HL-60/S4 treated with phorbol 12-myristate 13-acetate at 8.2 ng/mL for 4 days and 3 days (cell line): ENCODE results near the gene NPEPL1.

Source experiments
- in situ Hi-C: fragments of 300-500 bp; cut with MboI; formaldehyde crosslinking; loops from 2 replicates; pipeline ENCODE4 v1.15.0; 2022; ENCODE audit warnings: low sequenced_read_pairs

The NPEPL1 gene

GRCh38 chr20:58682656-58683531 is 9.7 kb upstream of the NPEPL1 start:
- in situ Hi-C loops, result no loop called here

- in situ Hi-C loops, result no loop called here
Observed at GRCh38 chr20:58684291-58684690, 8.3 kb upstream of the NPEPL1 start.

- in situ Hi-C loops, result no loop called here
Observed at GRCh38 chr20:58685988-58686387, 6.6 kb upstream of the NPEPL1 start.

DNA sequence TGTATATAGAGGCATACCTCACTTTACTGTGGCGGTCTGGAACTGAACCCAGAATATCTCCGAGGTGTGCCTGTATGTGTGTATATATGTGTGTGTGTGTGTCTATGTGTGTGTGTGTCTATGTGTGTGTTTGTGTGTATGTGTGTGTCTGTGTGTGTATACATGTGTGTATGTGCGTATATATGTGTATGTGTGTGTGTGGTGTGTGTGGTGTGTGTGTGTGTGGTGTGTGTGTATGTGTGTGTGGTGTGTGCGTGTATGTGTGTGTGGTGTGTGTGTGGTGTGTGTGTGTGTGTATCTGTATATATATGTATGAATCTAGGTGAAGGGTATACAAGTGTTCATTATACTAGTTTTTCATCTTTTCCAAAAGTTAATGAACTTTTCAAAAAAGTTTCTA is 4.2 kb upstream of the NPEPL1 start:
- in situ Hi-C loops, result no loop called here

- in situ Hi-C loops, result no loop called here
Observed at GRCh38 chr20:58688840-58689239, 3.8 kb upstream of the NPEPL1 start.

DNA sequence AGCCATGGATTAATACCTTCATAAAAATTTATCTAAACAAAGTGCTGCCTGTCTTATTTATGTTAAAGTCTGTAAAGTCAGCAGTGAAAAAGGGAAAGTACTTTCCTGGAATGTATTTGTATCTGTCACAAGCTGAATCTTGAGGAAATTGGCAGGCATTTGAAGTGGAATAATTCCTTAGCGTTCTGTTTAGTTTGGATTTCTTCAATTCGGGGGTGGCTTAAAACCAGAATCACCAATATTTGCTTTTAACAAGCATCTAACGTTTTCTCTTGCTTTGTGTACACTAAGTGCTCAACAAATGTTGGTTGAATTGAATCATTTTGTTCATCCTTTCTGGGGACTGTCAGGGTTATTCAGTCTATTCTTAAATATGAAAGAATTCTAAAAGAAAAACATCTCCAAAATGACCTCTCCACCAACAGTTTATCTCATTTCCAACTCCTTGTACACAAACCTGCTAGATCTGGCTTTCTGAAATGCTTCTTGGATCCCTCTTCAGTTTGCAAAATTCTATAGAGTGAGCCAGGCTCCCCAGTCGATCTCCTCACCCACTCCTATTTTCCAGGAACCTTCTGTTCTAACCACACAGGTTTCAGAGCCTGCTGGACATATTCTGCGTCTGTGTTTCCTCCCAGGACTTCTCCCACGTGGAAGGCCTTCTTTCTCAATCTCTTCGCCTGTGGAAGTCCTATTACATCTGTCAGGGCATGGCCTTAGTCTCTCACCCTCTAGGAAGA is 2.0 kb upstream of the NPEPL1 start:
- in situ Hi-C loops, result no loop called here

DNA sequence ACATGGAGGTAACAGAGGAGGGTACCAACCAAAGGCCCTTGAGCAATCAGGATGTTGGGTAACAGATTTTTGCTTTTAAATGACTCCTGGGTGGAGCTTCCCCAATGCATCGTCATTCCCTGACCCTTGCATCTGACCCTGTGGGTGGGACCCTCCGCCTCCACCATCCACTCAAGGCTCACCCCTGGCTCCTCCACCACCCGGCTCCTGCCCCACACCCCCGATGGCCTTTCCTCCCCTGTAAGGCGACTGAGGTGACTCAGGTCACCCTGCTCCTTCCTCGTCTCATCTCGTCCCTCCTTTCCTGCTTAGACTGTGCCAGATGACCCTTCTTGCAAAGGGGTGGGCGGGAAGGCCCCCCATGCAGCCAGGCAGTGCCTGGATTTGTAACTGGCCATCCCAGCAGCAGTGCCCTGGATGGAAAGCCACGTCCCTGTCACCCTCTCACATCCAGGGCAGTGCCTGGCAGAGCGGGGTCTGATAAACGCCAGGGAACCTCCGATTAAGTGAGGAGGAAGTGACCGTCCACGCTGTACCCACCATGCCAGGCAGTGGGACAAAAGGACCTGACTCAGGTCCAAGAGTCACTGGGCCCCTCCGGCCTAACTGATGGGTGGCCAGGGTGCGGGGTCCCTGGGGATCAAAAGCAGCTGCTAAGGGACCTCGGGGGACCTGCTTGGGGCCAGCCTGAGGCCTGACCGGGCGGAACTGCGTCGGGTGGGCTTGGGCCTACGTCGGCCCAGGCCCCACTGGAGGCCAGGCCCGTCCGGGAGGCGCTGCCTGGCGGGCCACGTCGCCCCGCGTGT is 624 bp upstream of the NPEPL1 start:
- in situ Hi-C loops, result no loop called here

DNA sequence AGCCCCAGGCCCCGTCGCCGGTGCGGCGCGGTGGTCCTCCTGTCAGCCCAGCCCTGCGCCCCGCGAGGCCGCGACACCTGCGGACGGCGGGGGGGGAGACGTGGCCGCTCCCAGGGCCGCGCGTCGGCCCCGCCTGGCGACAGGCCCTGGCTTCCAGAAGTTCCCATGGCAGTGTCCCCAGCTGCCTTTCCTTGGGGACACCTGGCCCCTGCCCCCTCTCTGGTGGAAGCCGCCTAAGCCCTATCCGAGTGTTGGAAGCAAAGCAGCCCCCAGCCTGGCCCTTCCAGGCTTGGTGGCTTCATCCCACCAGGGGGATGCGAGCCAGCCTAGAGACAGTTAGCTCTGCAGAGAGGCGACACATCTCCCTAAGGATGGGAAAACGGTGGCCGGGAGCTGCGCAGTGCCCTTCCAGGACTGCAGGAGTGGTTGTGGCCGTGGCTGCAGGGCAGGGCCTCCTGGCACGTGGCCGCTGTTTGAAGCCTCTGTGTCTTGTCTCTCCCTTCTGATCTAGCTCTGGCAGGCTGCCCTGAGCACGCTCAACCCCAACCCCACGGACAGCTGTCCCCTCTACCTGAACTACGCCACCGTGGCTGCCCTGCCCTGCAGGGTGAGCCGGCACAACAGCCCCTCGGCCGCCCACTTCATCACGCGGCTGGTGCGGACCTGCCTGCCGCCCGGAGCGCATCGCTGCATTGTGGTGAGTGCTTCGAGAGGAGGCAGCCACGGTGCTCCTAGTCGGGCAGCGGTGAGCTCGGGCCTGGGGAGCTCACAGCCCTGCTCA is 816 bp downstream of the NPEPL1 start:
- in situ Hi-C loops, result no loop called here

DNA sequence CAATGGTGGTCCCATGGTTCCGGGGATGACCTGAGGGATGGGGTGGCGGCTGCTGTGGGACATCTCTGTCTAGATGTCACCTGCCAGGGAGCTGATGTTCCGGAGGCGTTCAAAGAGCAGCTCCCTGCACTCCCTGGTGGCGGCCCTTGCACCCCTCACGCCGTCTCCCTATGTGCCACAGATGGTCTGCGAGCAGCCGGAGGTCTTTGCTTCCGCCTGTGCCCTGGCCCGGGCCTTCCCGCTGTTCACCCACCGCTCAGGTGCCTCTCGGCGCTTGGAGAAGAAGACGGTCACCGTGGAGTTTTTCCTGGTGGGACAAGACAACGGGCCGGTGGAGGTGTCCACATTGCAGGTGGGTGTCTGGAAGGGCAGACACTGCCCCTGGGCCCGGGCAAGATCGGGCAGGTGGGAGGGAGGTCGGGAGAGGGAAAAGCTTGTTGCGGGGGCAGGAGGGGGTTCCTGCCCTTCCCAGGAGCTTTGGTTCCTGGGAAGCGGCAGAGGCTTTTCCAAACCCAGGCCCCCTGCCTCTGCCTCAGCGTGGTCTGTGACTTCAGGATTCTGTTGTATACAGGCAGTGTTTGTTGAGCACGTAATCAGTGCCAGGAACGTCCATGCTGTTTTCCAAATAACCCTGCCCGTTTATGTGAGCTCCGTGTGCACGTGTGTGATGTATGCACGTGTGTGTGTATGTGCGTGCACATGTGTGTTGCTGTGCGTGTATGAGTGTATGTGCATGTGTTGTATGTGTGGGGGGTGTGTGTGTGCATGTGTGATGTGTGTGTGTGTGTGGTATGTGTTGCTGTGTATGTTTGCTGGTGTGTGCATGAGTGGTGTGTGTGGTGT is 1.9 kb downstream of the NPEPL1 start:
- in situ Hi-C loops, result no loop called here

- in situ Hi-C loops, result no loop called here
Observed at GRCh38 chr20:58695084-58695722, 2.6 kb downstream of the NPEPL1 start.

DNA sequence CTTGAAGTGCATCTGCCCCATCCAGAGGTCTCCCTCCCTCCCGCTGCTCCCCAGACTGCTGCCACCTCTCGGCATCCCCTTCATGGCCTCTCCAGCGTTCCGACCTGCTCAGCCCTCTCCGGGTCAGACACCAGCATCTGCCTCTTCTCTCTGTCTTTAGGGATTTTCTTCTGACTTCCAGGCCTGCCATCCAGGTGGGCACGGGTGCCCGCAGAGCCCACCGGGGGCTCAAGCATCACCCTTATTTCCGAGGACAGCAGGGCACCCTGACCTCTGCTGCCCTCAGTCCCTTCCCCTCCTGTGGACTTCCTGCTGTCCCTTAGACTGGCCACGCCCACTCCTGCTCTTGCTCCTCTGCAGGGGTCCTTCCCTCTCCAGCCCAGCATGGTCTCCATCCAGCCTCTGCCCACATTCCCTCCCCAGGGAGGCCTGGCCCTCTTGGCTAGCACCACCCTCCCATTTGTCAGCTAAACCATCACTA is 3.3 kb downstream of the NPEPL1 start:
- in situ Hi-C loops, result no loop called here

DNA sequence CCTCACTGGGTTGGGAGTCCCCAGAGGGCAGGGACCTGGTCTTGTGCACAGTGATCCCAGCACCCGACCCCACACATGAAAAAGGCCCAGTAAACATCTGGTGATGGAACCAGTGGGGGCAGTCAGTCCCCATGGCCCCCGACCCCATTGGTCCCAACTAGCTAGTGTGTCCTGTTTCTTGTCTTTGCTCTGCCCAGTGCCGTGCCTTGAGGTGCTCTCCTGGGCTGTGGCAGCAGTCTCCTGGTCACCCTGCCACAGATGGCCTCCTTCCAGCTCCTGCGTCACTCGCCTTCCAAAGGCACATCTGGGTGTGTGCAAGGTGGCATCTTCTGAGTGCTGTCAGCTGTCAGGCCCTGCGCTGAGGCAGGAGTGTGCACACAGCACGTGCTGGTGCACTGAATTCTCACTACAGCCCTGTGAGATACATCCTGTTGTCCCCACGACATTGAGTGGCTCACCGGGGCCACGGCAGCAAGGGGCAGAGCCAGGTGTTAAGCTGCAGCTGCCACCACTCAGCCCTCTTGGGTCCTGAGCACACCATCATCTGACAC is 3.9 kb downstream of the NPEPL1 start:
- in situ Hi-C loops, result no loop called here

DNA sequence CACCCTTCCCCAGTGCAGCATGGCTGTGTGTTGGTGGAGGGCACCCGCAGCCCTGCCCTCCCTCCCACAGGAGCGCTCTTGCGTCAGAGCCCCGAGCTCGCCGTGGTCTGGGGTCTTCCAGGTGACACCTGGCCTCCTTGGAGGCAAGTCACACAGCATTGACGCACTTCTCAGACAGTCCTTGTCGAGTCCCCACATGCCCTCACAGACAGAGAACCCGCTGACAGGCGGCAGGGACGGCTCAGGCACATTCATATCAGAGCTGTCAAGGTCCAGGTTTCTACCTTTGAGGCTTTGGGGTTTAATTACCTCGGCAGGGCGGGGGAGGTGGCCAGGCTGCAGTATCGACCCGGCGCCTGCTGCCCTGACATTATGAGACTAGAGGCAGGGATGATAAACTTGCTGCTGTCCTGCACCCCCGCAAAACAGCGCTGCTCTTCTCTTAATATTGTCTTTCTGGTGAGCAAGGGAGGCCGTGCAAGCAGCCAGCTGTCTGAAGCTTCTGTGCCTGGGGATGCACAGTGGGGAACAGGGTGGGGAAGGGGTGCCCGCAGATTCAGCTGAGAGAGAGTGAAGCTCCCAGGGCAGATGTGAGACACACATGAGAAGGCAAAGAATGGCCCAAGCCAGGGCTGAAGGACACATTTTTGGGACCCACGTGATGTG is 4.7 kb downstream of the NPEPL1 start:
- in situ Hi-C loops, result no loop called here

- in situ Hi-C loops, result no loop called here
Observed at GRCh38 chr20:58697867-58698703, 5.5 kb downstream of the NPEPL1 start.

- in situ Hi-C loops, result no loop called here
Observed at GRCh38 chr20:58698741-58699622, 6.4 kb downstream of the NPEPL1 start.

GRCh38 chr20:58699623-58700107 is 7.1 kb downstream of the NPEPL1 start:
- in situ Hi-C loops, result no loop called here
